Effector memory CD4-positive, alpha-beta T cell (primary cell): ENCODE data around the gene DYRK2.

Experiments used
- DNase-seq, 3 donors: peaks; one replicate each; pipeline ENCODE4 v3.0.0-alpha.2; 2020
- H3K27ac ChIP-seq: 2 replicates; pipeline ENCODE4 v1.7.0; 2013; ENCODE audit warnings: mild to moderate bottlenecking, low read length, moderate library complexity; ENCODE audit not compliant: insufficient read depth, poor library complexity, severe bottlenecking
- H3K27me3 ChIP-seq: replicated peaks from 2 replicates; pipeline ENCODE4 v1.7.0; 2013; ENCODE audit warnings: mild to moderate bottlenecking, low read length; ENCODE audit not compliant: insufficient read depth, control insufficient read depth, poor library complexity, severe bottlenecking
- H3K36me3 ChIP-seq: 2 replicates; pipeline ENCODE4 v1.7.0; 2013; ENCODE audit warnings: mild to moderate bottlenecking, low read length, moderate library complexity; ENCODE audit not compliant: control insufficient read depth, insufficient read depth
- H3K4me1 ChIP-seq: 2 replicates; pipeline ENCODE4 v1.7.0; 2013; ENCODE audit warnings: low read length, mild to moderate bottlenecking; ENCODE audit not compliant: control insufficient read depth, insufficient read depth, poor library complexity, severe bottlenecking
- H3K4me3 ChIP-seq: 2 replicates; pipeline ENCODE4 v1.7.0; 2013; ENCODE audit warnings: low read length, low read depth, mild to moderate bottlenecking; ENCODE audit not compliant: insufficient read depth, poor library complexity, severe bottlenecking
- H3K9me3 ChIP-seq: 2 replicates; pipeline ENCODE4 v1.7.0; 2013; ENCODE audit warnings: mild to moderate bottlenecking, low read length, moderate library complexity; ENCODE audit not compliant: control insufficient read depth
- total RNA-seq, 3 donors: gene quantifications; one replicate each; lab custom pipeline; 2026; lab: John Stamatoyannopoulos, UW

The DYRK2 gene
- total RNA-seq, result 167 to 228 (median 211) reads per million in 3 donors

GRCh38 chr12:67648521-67649260 lies at the start of gene DYRK2:
TSS of gene DYRK2 (plus strand) at chr12:67648745. CDS start at chr12:67649134, 389 bp downstream.
- H3K4me3 ChIP-seq, result peak within 1 kb of the TSS; percentile 98
- H3K27ac ChIP-seq, result peak within 1 kb of the TSS; percentile 91
- DNase-seq, result peak; percentile 60 to 66 (median 64)
- H3K27me3 ChIP-seq, result no peaks in the 10 kb centered on the region
- H3K36me3 ChIP-seq, result no peaks in the 10 kb centered on the region
- peaks cover 28% of the 10 kb centered on the region for H3K4me1 ChIP-seq
- H3K9me3 ChIP-seq, result no peaks in the 10 kb centered on the region

- Histone ChIP-seq H3K36me3 (no peaks in the 10 kb centered on the region), H3K27me3 (no peaks in the 10 kb centered on the region), H3K4me3 (no peak overlapping the region), H3K9me3 (no peaks in the 10 kb centered on the region), H3K4me1 (no peaks in the 10 kb centered on the region), H3K27ac (no peak overlapping the region)
- DNase-seq, result no peak
Measured at GRCh38 chr12:67599691-67600090, 48.9 kb upstream of the DYRK2 start.

- Histone ChIP-seq H3K9me3 (no peaks in the 10 kb centered on the region), H3K27ac (no peak overlapping the region), H3K27me3 (no peaks in the 10 kb centered on the region), H3K4me1 (no peaks in the 10 kb centered on the region), H3K36me3 (no peaks in the 10 kb centered on the region), H3K4me3 (no peak overlapping the region)
- no peak for DNase-seq
Measured at GRCh38 chr12:67601126-67601525, 47.4 kb upstream of the DYRK2 start.

- Histone ChIP-seq H3K27ac (no peak overlapping the region), H3K27me3 (no peaks in the 10 kb centered on the region), H3K4me1 (no peaks in the 10 kb centered on the region), H3K36me3 (no peaks in the 10 kb centered on the region), H3K4me3 (no peak overlapping the region), H3K9me3 (no peaks in the 10 kb centered on the region)
- DNase-seq, result no peak
Measured at GRCh38 chr12:67609226-67609870, 39.2 kb upstream of the DYRK2 start.

- no peaks in the 10 kb centered on the region for H3K9me3 ChIP-seq
- H3K27ac ChIP-seq, result no peak overlapping the region
- no peaks in the 10 kb centered on the region for H3K36me3 ChIP-seq
- H3K27me3 ChIP-seq, result no peaks in the 10 kb centered on the region
- H3K4me1 ChIP-seq, result no peaks in the 10 kb centered on the region
- no peak for DNase-seq
- H3K4me3 ChIP-seq, result no peak overlapping the region
Measured at GRCh38 chr12:67613040-67613439, 35.5 kb upstream of the DYRK2 start.

- H3K4me3 ChIP-seq, result no peak overlapping the region
- no peak overlapping the region for H3K27ac ChIP-seq
- DNase-seq, result no peak
- no peaks in the 10 kb centered on the region for H3K27me3 ChIP-seq
- H3K4me1 ChIP-seq, result no peaks in the 10 kb centered on the region
- H3K9me3 ChIP-seq, result no peaks in the 10 kb centered on the region
- no peaks in the 10 kb centered on the region for H3K36me3 ChIP-seq
Measured at GRCh38 chr12:67617629-67618028, 30.9 kb upstream of the DYRK2 start.

GRCh38 chr12:67618303-67618702 lies 30.2 kb upstream of the DYRK2 start:
- DNase-seq, result no peak
- no peaks in the 10 kb centered on the region for H3K4me1 ChIP-seq
- H3K9me3 ChIP-seq, result no peaks in the 10 kb centered on the region
- H3K36me3 ChIP-seq, result no peaks in the 10 kb centered on the region
- no peak overlapping the region for H3K27ac ChIP-seq
- H3K27me3 ChIP-seq, result no peaks in the 10 kb centered on the region
- no peak overlapping the region for H3K4me3 ChIP-seq

GRCh38 chr12:67621112-67621511 lies 27.4 kb upstream of the DYRK2 start:
- H3K36me3 ChIP-seq, result no peaks in the 10 kb centered on the region
- no peak overlapping the region for H3K4me3 ChIP-seq
- no peak overlapping the region for H3K27ac ChIP-seq
- DNase-seq, result no peak
- H3K9me3 ChIP-seq, result no peaks in the 10 kb centered on the region
- H3K4me1 ChIP-seq, result no peaks in the 10 kb centered on the region
- H3K27me3 ChIP-seq, result no peaks in the 10 kb centered on the region

GRCh38 chr12:67621926-67622325 lies 26.6 kb upstream of the DYRK2 start:
- Histone ChIP-seq H3K27me3 (no peaks in the 10 kb centered on the region), H3K27ac (no peak overlapping the region), H3K4me1 (no peaks in the 10 kb centered on the region), H3K36me3 (no peaks in the 10 kb centered on the region), H3K4me3 (no peak overlapping the region), H3K9me3 (no peaks in the 10 kb centered on the region)
- DNase-seq, result no peak

GRCh38 chr12:67623259-67623658 lies 25.3 kb upstream of the DYRK2 start:
- no peak for DNase-seq
- no peaks in the 10 kb centered on the region for H3K36me3 ChIP-seq
- H3K27me3 ChIP-seq, result no peaks in the 10 kb centered on the region
- no peaks in the 10 kb centered on the region for H3K4me1 ChIP-seq
- no peaks in the 10 kb centered on the region for H3K9me3 ChIP-seq
- H3K4me3 ChIP-seq, result no peak overlapping the region
- H3K27ac ChIP-seq, result no peak overlapping the region
